HPDE6-E6E7 (cell line): ENCODE data around the gene PLGRKT.
"Not testable (repeated sequence)": the region's sequence is repeated elsewhere in the genome, so short reads cannot be mapped to it uniquely, and the experiment has no call there.

ENCODE experiments used
- DNase-seq: peaks from one replicate; pipeline ENCODE4 v3.0.0; 2011; ENCODE audit warnings: missing footprints; ENCODE audit errors: extremely low spot score

PLGRKT gene

GRCh38 chr9:5452286-5452609, 14.5 kb upstream of the PLGRKT start:
- no peak for DNase-seq

GRCh38 chr9:5450359-5451091, 12.8 kb upstream of the PLGRKT start, which contains the start of gene CD274:
CD274 (plus strand) TSS chr9:5450542; CDS start chr9:5456114, 5,572 bp downstream.
- DNase-seq, result peak; percentile 76

GRCh38 chr9:5449521-5450358, 12.0 kb upstream of the PLGRKT start:
- no peak for DNase-seq

- DNase-seq, result no peak
Measured at GRCh38 chr9:5448461-5449435, 11.0 kb upstream of the PLGRKT start.

GRCh38 chr9:5448016-5448415, 10.3 kb upstream of the PLGRKT start:
- no peak for DNase-seq

- DNase-seq, result no peak
Measured at GRCh38 chr9:5447337-5447736, 9.6 kb upstream of the PLGRKT start.

- DNase-seq, result no peak
Measured at GRCh38 chr9:5446451-5447236, 8.9 kb upstream of the PLGRKT start.

- no peak for DNase-seq
Measured at GRCh38 chr9:5445886-5446285, 8.2 kb upstream of the PLGRKT start.

- not testable (repeated sequence) for DNase-seq
Measured at GRCh38 chr9:5445096-5445495, 7.4 kb upstream of the PLGRKT start.

GRCh38 chr9:5443850-5444249, 6.1 kb upstream of the PLGRKT start:
- no peak for DNase-seq

GRCh38 chr9:5442400-5443011, 4.8 kb upstream of the PLGRKT start:
- DNase-seq, result no peak

- no peak for DNase-seq
Measured at GRCh38 chr9:5441043-5441442, 3.3 kb upstream of the PLGRKT start.

GRCh38 chr9:5440426-5440825, 2.7 kb upstream of the PLGRKT start:
- no peak for DNase-seq

- DNase-seq, result no peak
Measured at GRCh38 chr9:5438301-5439162, 807 bp upstream of the PLGRKT start.

- no peak for DNase-seq
Measured at GRCh38 chr9:5436441-5436840, 1.3 kb downstream of the PLGRKT start.

GRCh38 chr9:5435912-5436311, 1.8 kb downstream of the PLGRKT start:
- DNase-seq, result no peak

- DNase-seq, result not testable (repeated sequence)
Measured at GRCh38 chr9:5433841-5434810, 3.6 kb downstream of the PLGRKT start.

GRCh38 chr9:5433328-5433727, 4.4 kb downstream of the PLGRKT start:
- not testable (repeated sequence) for DNase-seq
